ENCODE measurements around the gene GSTA5.
"Not testable (repeated sequence)": the region's sequence is repeated elsewhere in the genome, so short reads cannot be mapped to it uniquely, and the experiment has no call there.

- not testable (repeated sequence) for TF ChIP-seq CTCF, EP300, POLR2A (IDR thresholded peaks at IDR 0.05)
These were observed 20.5 kb upstream of the GSTA5 start for GRCh38 chr6:52861151-52861550.

All from tibial nerve (tissue), 4 donors.